ENCODE data around the gene TCF4.

DNA sequence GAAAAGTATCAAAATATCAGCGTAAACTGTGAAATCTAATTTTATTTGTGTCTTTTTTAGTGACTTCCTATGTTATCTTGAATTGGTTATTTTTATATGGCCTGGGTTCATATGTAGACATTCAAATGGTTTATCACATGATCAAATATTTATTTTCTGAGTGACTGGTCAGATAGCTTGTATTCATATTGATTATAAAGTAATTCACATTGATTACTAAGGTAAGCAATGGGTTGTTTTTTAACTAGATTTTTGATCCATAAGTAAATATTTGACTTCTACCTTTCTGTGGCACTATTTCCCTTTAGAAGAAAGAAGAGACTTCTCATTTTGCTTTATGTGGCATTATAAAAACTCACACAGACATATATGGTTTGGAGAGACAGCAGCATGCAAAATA, 260.5 kb downstream of the TCF4 start:
- no peak for TF ChIP-seq EZH2 (IDR thresholded peaks at IDR 0.05; ENCODE audit: low read length)
- TF ChIP-seq, protein P1, sequence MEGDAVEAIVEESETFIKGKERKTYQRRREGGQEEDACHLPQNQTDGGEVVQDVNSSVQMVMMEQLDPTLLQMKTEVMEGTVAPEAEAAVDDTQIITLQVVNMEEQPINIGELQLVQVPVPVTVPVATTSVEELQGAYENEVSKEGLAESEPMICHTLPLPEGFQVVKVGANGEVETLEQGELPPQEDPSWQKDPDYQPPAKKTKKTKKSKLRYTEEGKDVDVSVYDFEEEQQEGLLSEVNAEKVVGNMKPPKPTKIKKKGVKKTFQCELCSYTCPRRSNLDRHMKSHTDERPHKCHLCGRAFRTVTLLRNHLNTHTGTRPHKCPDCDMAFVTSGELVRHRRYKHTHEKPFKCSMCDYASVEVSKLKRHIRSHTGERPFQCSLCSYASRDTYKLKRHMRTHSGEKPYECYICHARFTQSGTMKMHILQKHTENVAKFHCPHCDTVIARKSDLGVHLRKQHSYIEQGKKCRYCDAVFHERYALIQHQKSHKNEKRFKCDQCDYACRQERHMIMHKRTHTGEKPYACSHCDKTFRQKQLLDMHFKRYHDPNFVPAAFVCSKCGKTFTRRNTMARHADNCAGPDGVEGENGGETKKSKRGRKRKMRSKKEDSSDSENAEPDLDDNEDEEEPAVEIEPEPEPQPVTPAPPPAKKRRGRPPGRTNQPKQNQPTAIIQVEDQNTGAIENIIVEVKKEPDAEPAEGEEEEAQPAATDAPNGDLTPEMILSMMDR (optimal IDR thresholded peaks at IDR 0.05 in 1 of 3, IDR thresholded peaks at IDR 0.05 in 1 of 3, conservative IDR thresholded peaks at IDR 0.05 in 1 of 3; ENCODE audit: extremely low read depth in 1 of 3, insufficient read depth in 2 of 3, low read length in 3 of 3): no peak

Data from keratinocyte (primary cell).